WI38 (cell line): ENCODE results near the gene KNDC1.

Experiments used
- H3K4me3 ChIP-seq: 2 replicates; pipeline ENCODE4 v1.5.1; 2011; ENCODE audit warnings: low read depth, mild to moderate bottlenecking, control low read depth, low read length
- CTCF ChIP-seq: IDR thresholded peaks from 2 replicates; pipeline ENCODE4 v1.5.1; 2012; ENCODE audit warnings: low read depth, mild to moderate bottlenecking, control low read depth, low read length

KNDC1 gene

GRCh38 chr10:133224076-133224475, 64.1 kb downstream of the KNDC1 start:
- TF ChIP-seq CTCF = no peak
- no peak overlapping the region for H3K4me3 ChIP-seq

- no peak for TF ChIP-seq CTCF
- no peak overlapping the region for H3K4me3 ChIP-seq
Measured at GRCh38 chr10:133224756-133225372, 64.8 kb downstream of the KNDC1 start.

- no peak overlapping the region for H3K4me3 ChIP-seq
Measured at GRCh38 chr10:133225707-133226191, 65.7 kb downstream of the KNDC1 start.

GRCh38 chr10:133226251-133226808, 66.3 kb downstream of the KNDC1 start:
- no peak overlapping the region for H3K4me3 ChIP-seq
- TF ChIP-seq CTCF = no peak

More at GRCh38 chr10:133225707-133226191, 65.7 kb downstream of the KNDC1 start:
- TF ChIP-seq CTCF = no peak

GRCh38 chr10:133227256-133227655, 67.2 kb downstream of the KNDC1 start:
- TF ChIP-seq CTCF = no peak
- no peak overlapping the region for H3K4me3 ChIP-seq

GRCh38 chr10:133229265-133230043, 69.4 kb downstream of the KNDC1 start:
- TF ChIP-seq CTCF = no peak
- no peak overlapping the region for H3K4me3 ChIP-seq

GRCh38 chr10:133230044-133230361, 70.0 kb downstream of the KNDC1 start, which contains the start of gene UTF1:
UTF1 (plus strand) TSS chr10:133230217; CDS start chr10:133230289, 72 bp downstream.
- no peak for TF ChIP-seq CTCF
- no peak within 1 kb of the TSS for H3K4me3 ChIP-seq
